ENCODE measurements around the gene ADORA2A. TPM values are rescaled to one million over a fixed set of nuclear protein-coding genes. Genes with fewer than 3 reads are reported as not detected.

The ADORA2A gene
- total RNA-seq, 1 experiment from 2014 or later: 7.6 TPM

GRCh38 chr22:24414523-24414922 is 12.9 kb upstream of the ADORA2A start:
- TF ChIP-seq ZNF138 (CRISPR knock-in tag; conservative IDR thresholded peaks at IDR 0.05): no peak
- no peak for TF ChIP-seq JUN (CRISPR knock-in tag; IDR thresholded peaks at IDR 0.05)
- TF ChIP-seq CDX4 (CRISPR knock-in tag; IDR thresholded peaks at IDR 0.05; ENCODE audit: borderline replicate concordance): no peak
- no peak for TF ChIP-seq OVOL2 (CRISPR knock-in tag; IDR thresholded peaks at IDR 0.05; ENCODE audit: borderline replicate concordance)
- TF ChIP-seq FOXK1 (CRISPR knock-in tag; IDR thresholded peaks at IDR 0.05): no peak
- no peak for TF ChIP-seq NFE2L1 (CRISPR knock-in tag; IDR thresholded peaks at IDR 0.05)
- no peak for TF ChIP-seq AFF4 (CRISPR knock-in tag; IDR thresholded peaks at IDR 0.05; ENCODE audit: borderline replicate concordance)
- TF ChIP-seq E2F1 (CRISPR knock-in tag; IDR thresholded peaks at IDR 0.05): no peak
- no peak for TF ChIP-seq MXD4 (CRISPR knock-in tag; IDR thresholded peaks at IDR 0.05; ENCODE audit: borderline replicate concordance)
- TF ChIP-seq FOXJ3 (CRISPR knock-in tag; IDR thresholded peaks at IDR 0.05; ENCODE audit: borderline replicate concordance): no peak
- no peak for TF ChIP-seq GTF2I (CRISPR knock-in tag; conservative IDR thresholded peaks at IDR 0.05)
- no peak for TF ChIP-seq USF1 (CRISPR knock-in tag; IDR thresholded peaks at IDR 0.05)
- TF ChIP-seq STAT6 (CRISPR knock-in tag; conservative IDR thresholded peaks at IDR 0.05; ENCODE audit: low read depth): no peak
- no peak for TF ChIP-seq RORB (CRISPR knock-in tag; IDR thresholded peaks at IDR 0.05)
- TF ChIP-seq NFATC4 (CRISPR knock-in tag; IDR thresholded peaks at IDR 0.05): no peak
- no peak for TF ChIP-seq TCF7 (CRISPR knock-in tag; IDR thresholded peaks at IDR 0.05; ENCODE audit: low read depth)
- TF ChIP-seq NR3C1 (CRISPR knock-in tag; conservative IDR thresholded peaks at IDR 0.05; ENCODE audit: low read depth): no peak
- TF ChIP-seq ZNF416 (CRISPR knock-in tag; IDR thresholded peaks at IDR 0.05): no peak
- no peak for TF ChIP-seq ZNF423 (CRISPR knock-in tag; IDR thresholded peaks at IDR 0.05)
- Mint-ChIP-seq H3K4me3 (no peak overlapping the region), H3K27ac (no peak overlapping the region), H3K9me3 (no peaks in the 10 kb centered on the region), H3K4me1 (peaks cover 6% of the 10 kb centered on the region), H3K27me3 (ENCODE audit: low read depth) (no peaks in the 10 kb centered on the region), H3K36me3 (peaks cover 12% of the 10 kb centered on the region)
- CTCF ChIA-PET: interaction anchor here (1.5 kb wide), 1 partner anchor 9 kb away, joined by 4 read pairs; no protein-coding TSS in a partner anchor
- POLR2A ChIA-PET: no interaction called here
- DNase-seq (ENCODE audit: low spot score) (no peak), ATAC-seq (no peak)

Measured in WTC11 (cell line).